Measurements from ENCODE around the gene PIM2. TPM values are rescaled to one million over a fixed set of nuclear protein-coding genes. Genes with fewer than 3 reads are reported as not detected.

Gene PIM2
- total and polyA plus RNA-seq, 2 donors from 2014 or later = 8.7 to 29.6 TPM

DNA sequence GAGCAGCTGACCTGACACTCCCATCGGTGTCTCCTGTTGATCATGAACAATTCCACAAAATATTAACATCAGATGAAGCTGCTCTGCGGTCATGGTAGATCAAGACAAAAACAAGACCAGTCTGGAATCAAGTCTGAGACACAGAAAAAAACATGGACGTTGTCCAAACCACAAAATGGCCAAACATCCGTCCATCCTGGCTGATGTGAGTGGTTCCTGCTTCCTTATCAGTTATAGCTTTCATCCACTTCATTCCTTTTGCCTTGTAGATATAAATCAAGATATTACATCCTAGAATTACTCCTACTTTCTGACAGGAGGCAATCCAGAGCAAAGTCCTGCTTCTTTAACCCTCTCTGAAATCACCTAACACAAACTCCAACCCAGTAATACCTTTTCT is 54.6 kb downstream of the PIM2 start:
- FAIRE-seq = no peak
- H3K9ac ChIP-seq (ENCODE audit: low read length in 3 of 3) = no peak overlapping the region
- H3K27ac ChIP-seq (ENCODE audit: low read depth in 2 of 2, low read length in 2 of 2) = no peak overlapping the region
- no peak overlapping the region for H3K4me3 ChIP-seq (ENCODE audit: low read length in 3 of 3)
- no peaks in the 10 kb centered on the region for H3K9me3 ChIP-seq (ENCODE audit: control insufficient read depth in 2 of 3, insufficient read depth in 1 of 3, low read length in 3 of 3)
- no peaks in the 10 kb centered on the region for H3K4me1 ChIP-seq (ENCODE audit: control insufficient read depth in 2 of 3, insufficient read depth in 2 of 3, low read depth in 1 of 3, low read length in 3 of 3)
- peak in 1 of 5 donors; percentile 8 for DNase-seq
- H3K27me3 ChIP-seq (ENCODE audit: control insufficient read depth, insufficient read depth, low read length) = no peaks in the 10 kb centered on the region
- H3K36me3 ChIP-seq (ENCODE audit: control insufficient read depth in 2 of 3, insufficient read depth in 3 of 3, low read length in 3 of 3) = no peaks in the 10 kb centered on the region
- intact Hi-C loops (cut with DNase I) = no loop called here
- TF ChIP-seq, protein P1, sequence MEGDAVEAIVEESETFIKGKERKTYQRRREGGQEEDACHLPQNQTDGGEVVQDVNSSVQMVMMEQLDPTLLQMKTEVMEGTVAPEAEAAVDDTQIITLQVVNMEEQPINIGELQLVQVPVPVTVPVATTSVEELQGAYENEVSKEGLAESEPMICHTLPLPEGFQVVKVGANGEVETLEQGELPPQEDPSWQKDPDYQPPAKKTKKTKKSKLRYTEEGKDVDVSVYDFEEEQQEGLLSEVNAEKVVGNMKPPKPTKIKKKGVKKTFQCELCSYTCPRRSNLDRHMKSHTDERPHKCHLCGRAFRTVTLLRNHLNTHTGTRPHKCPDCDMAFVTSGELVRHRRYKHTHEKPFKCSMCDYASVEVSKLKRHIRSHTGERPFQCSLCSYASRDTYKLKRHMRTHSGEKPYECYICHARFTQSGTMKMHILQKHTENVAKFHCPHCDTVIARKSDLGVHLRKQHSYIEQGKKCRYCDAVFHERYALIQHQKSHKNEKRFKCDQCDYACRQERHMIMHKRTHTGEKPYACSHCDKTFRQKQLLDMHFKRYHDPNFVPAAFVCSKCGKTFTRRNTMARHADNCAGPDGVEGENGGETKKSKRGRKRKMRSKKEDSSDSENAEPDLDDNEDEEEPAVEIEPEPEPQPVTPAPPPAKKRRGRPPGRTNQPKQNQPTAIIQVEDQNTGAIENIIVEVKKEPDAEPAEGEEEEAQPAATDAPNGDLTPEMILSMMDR (IDR thresholded peaks at IDR 0.05; ENCODE audit: borderline replicate concordance, extremely low read depth, insufficient read depth) = no peak

Other genes with a start within 250 kb of the PIM2 start
- gene WAS, start 235.2 kb downstream of the PIM2 start, total RNA-seq = 14.2 TPM
- gene WAS, start 235.2 kb downstream of the PIM2 start, polyA plus RNA-seq (ENCODE audit: insufficient read depth, low read depth, low replicate concordance) = 2.2 TPM
- 5.0 TPM for gene SUV39H1, start 222.3 kb downstream of the PIM2 start, total RNA-seq
- gene SUV39H1, start 222.3 kb downstream of the PIM2 start, polyA plus RNA-seq (ENCODE audit: insufficient read depth, low read depth, low replicate concordance) = 2.8 TPM
- gene GLOD5, start 157.3 kb downstream of the PIM2 start, total RNA-seq = 0.94 TPM
- 12.6 TPM for gene GLOD5, start 157.3 kb downstream of the PIM2 start, polyA plus RNA-seq (ENCODE audit: insufficient read depth, low read depth, low replicate concordance)
- gene GATA1, start 132.4 kb downstream of the PIM2 start, total RNA-seq = 0.60 TPM
- not detected for gene GATA1, start 132.4 kb downstream of the PIM2 start, polyA plus RNA-seq (ENCODE audit: insufficient read depth, low read depth, low replicate concordance)
- gene HDAC6, start 117.0 kb downstream of the PIM2 start, total RNA-seq = 96.9 TPM
- gene HDAC6, start 117.0 kb downstream of the PIM2 start, polyA plus RNA-seq (ENCODE audit: insufficient read depth, low read depth, low replicate concordance) = 123 TPM
- gene ERAS, start 92.5 kb downstream of the PIM2 start, total RNA-seq = 0.19 TPM
- 0.43 TPM for gene ERAS, start 92.5 kb downstream of the PIM2 start, polyA plus RNA-seq (ENCODE audit: insufficient read depth, low read depth, low replicate concordance)
- 131 TPM for gene PCSK1N, start 83.4 kb downstream of the PIM2 start, total RNA-seq
- gene PCSK1N, start 83.4 kb downstream of the PIM2 start, polyA plus RNA-seq (ENCODE audit: insufficient read depth, low read depth, low replicate concordance) = 331 TPM
- gene TIMM17B, start 21.3 kb downstream of the PIM2 start, total RNA-seq = 44.8 TPM
- gene TIMM17B, start 21.3 kb downstream of the PIM2 start, polyA plus RNA-seq (ENCODE audit: insufficient read depth, low read depth, low replicate concordance) = 109 TPM
- 61.3 TPM for gene PQBP1, start 21.1 kb downstream of the PIM2 start, total RNA-seq
- 93.4 TPM for gene PQBP1, start 21.1 kb downstream of the PIM2 start, polyA plus RNA-seq (ENCODE audit: insufficient read depth, low read depth, low replicate concordance)
- gene SLC35A2, start 7.4 kb downstream of the PIM2 start, total RNA-seq = 34.2 TPM
- 29.3 TPM for gene SLC35A2, start 7.4 kb downstream of the PIM2 start, polyA plus RNA-seq (ENCODE audit: insufficient read depth, low read depth, low replicate concordance)
- 56.2 TPM for gene OTUD5, start 38.6 kb upstream of the PIM2 start, total RNA-seq
- 40.2 TPM for gene OTUD5, start 38.6 kb upstream of the PIM2 start, polyA plus RNA-seq (ENCODE audit: insufficient read depth, low read depth, low replicate concordance)
- gene KCND1, start 52.8 kb upstream of the PIM2 start, total RNA-seq = 2.2 TPM
- 0.92 TPM for gene KCND1, start 52.8 kb upstream of the PIM2 start, polyA plus RNA-seq (ENCODE audit: insufficient read depth, low read depth, low replicate concordance)
- 52.8 TPM for gene GRIPAP1, start 83.2 kb upstream of the PIM2 start, total RNA-seq
- 24.0 TPM for gene GRIPAP1, start 83.2 kb upstream of the PIM2 start, polyA plus RNA-seq (ENCODE audit: insufficient read depth, low read depth, low replicate concordance)
- gene TFE3, start 124.3 kb upstream of the PIM2 start, total RNA-seq = 47.3 TPM
- 32.8 TPM for gene TFE3, start 124.3 kb upstream of the PIM2 start, polyA plus RNA-seq (ENCODE audit: insufficient read depth, low read depth, low replicate concordance)
- 13.7 TPM for gene CCDC120, start 140.0 kb upstream of the PIM2 start, total RNA-seq
- gene CCDC120, start 140.0 kb upstream of the PIM2 start, polyA plus RNA-seq (ENCODE audit: insufficient read depth, low read depth, low replicate concordance) = 5.2 TPM
- 24.0 TPM for gene PRAF2, start 155.0 kb upstream of the PIM2 start, total RNA-seq
- gene PRAF2, start 155.0 kb upstream of the PIM2 start, polyA plus RNA-seq (ENCODE audit: insufficient read depth, low read depth, low replicate concordance) = 47.9 TPM
- 67.4 TPM for gene WDR45, start 160.9 kb upstream of the PIM2 start, total RNA-seq
- 72.4 TPM for gene WDR45, start 160.9 kb upstream of the PIM2 start, polyA plus RNA-seq (ENCODE audit: insufficient read depth, low read depth, low replicate concordance)
- gene GPKOW, start 204.7 kb upstream of the PIM2 start, total RNA-seq = 20.4 TPM
- gene GPKOW, start 204.7 kb upstream of the PIM2 start, polyA plus RNA-seq (ENCODE audit: insufficient read depth, low read depth, low replicate concordance) = 21.4 TPM
- gene MAGIX, start 243.7 kb upstream of the PIM2 start, total RNA-seq = 11.6 TPM
- 34.0 TPM for gene MAGIX, start 243.7 kb upstream of the PIM2 start, polyA plus RNA-seq (ENCODE audit: insufficient read depth, low read depth, low replicate concordance)